GM12891 (cell line): ENCODE data around the gene ZNF846.

Source experiments
- PAX5 ChIP-seq: IDR thresholded peaks from 2 replicates; pipeline ENCODE4 v1.6.1; 2011; ENCODE audit warnings: low read length, moderate library complexity, mild to moderate bottlenecking; ENCODE audit not compliant: insufficient read depth, severe bottlenecking
- POLR2A ChIP-seq: IDR thresholded peaks from 2 replicates; pipeline ENCODE4 v1.6.1; 2011; ENCODE audit warnings: low read depth, low read length, control low read depth
- POLR2AphosphoS5 ChIP-seq: IDR thresholded peaks from 2 replicates; pipeline ENCODE4 v1.6.1; 2011; ENCODE audit warnings: low read depth, low read length, control low read depth
- POU2F2 ChIP-seq: IDR thresholded peaks from 2 replicates; pipeline ENCODE4 v1.6.1; 2011; ENCODE audit warnings: low read depth, mild to moderate bottlenecking, control low read depth, low read length, moderate library complexity
- SPI1 ChIP-seq: IDR thresholded peaks from 2 replicates; pipeline ENCODE4 v1.6.1; 2011; ENCODE audit warnings: low read depth, low read length, control low read depth
- TAF1 ChIP-seq: IDR thresholded peaks from 2 replicates; pipeline ENCODE4 v1.6.1; 2011; ENCODE audit warnings: low read depth, low read length, control low read depth

GRCh38 chr19:9711815-9712214 lies 56.7 kb downstream of the ZNF846 start:
- TF ChIP-seq POLR2A (no peak), POLR2AphosphoS5 (no peak), PAX5 (no peak), TAF1 (no peak), SPI1 (no peak), POU2F2 (no peak)
